ENCODE measurements around the gene CAMK1D.
A peak's percentile ranks its signal among the peaks of the same experiment; 100 is the strongest.

The CAMK1D gene

GRCh38 chr10:12645449-12645848 lies 296.1 kb downstream of the CAMK1D start:
- no peak for TF ChIP-seq CTCF (IDR thresholded peaks at IDR 0.05; ENCODE audit: low read depth, low read length)
- no peak overlapping the region for H3K4me3 ChIP-seq (ENCODE audit: low read depth, low read length)
- no peak for DNase-seq (ENCODE audit: low read depth, low spot score)
- in situ Hi-C loops (cut with HindIII; ENCODE audit: low sequenced_read_pairs) = no loop called here

- H3K4me3 ChIP-seq (ENCODE audit: low read depth, low read length) = no peak overlapping the region
- DNase-seq (ENCODE audit: low read depth, low spot score) = no peak
- in situ Hi-C loops (cut with HindIII; ENCODE audit: low sequenced_read_pairs) = no loop called here
- TF ChIP-seq CTCF (IDR thresholded peaks at IDR 0.05; ENCODE audit: low read depth, low read length) = no peak
Observed at GRCh38 chr10:12649012-12649584, 299.8 kb downstream of the CAMK1D start.

- H3K4me3 ChIP-seq (ENCODE audit: low read depth, low read length) = no peak overlapping the region
- in situ Hi-C loops (cut with HindIII; ENCODE audit: low sequenced_read_pairs) = loop anchor here (25.0 kb wide), 1 partner anchor 388 kb away; no protein-coding TSS in a partner anchor
- no peak for DNase-seq (ENCODE audit: low read depth, low spot score)
- no peak for TF ChIP-seq CTCF (IDR thresholded peaks at IDR 0.05; ENCODE audit: low read depth, low read length)
Observed at GRCh38 chr10:12650122-12650521, 300.8 kb downstream of the CAMK1D start.

DNA sequence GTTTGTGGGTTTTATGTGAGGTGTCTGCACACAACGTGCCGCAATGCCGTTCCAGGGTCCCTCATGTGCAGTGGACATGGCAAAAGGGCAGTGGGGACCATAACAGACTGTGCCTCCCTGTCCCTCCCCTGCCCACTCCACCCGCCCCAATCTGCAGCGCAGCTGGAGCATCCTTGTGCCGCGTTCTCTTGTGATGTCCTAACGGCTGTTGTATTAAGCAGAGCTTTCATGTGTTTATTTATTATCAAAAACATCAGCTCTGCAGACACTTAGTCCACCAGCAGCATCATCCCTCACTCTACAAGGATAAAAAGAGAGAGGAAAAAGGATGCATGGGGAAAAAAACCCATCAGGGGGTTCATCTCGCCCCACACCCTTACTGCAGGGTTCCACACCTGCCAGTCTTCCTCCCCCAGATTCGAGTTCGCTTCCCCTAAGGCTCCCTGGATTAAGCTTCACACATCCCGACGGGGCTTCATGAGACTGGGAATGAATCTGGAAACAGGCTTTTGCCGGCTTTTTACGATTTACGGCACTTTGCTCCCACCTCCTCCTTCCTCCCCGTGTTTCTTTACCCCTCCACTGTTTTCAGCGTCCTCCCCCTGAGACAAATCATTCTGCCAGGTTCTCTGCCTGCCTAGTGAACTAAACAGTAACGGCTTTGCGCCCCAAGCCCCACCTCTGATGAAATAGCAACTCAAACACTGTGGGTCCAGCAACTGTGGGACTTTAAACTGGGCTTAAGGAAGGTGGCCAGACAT lies 301.4 kb downstream of the CAMK1D start:
- no peak for DNase-seq (ENCODE audit: low read depth, low spot score)
- no peak for TF ChIP-seq CTCF (IDR thresholded peaks at IDR 0.05; ENCODE audit: low read depth, low read length)
- H3K4me3 ChIP-seq (ENCODE audit: low read depth, low read length) = no peak overlapping the region
- in situ Hi-C loops (cut with HindIII; ENCODE audit: low sequenced_read_pairs) = loop anchor here (25.0 kb wide), 1 partner anchor 388 kb away; no protein-coding TSS in a partner anchor

- H3K4me3 ChIP-seq (ENCODE audit: low read depth, low read length) = no peak overlapping the region
- no peak for TF ChIP-seq CTCF (IDR thresholded peaks at IDR 0.05; ENCODE audit: low read depth, low read length)
- DNase-seq (ENCODE audit: low read depth, low spot score) = no peak
- in situ Hi-C loops (cut with HindIII; ENCODE audit: low sequenced_read_pairs) = loop anchor here (25.0 kb wide), 1 partner anchor 394 kb away; no protein-coding TSS in a partner anchor
Observed at GRCh38 chr10:12655940-12656339, 306.6 kb downstream of the CAMK1D start.

DNA sequence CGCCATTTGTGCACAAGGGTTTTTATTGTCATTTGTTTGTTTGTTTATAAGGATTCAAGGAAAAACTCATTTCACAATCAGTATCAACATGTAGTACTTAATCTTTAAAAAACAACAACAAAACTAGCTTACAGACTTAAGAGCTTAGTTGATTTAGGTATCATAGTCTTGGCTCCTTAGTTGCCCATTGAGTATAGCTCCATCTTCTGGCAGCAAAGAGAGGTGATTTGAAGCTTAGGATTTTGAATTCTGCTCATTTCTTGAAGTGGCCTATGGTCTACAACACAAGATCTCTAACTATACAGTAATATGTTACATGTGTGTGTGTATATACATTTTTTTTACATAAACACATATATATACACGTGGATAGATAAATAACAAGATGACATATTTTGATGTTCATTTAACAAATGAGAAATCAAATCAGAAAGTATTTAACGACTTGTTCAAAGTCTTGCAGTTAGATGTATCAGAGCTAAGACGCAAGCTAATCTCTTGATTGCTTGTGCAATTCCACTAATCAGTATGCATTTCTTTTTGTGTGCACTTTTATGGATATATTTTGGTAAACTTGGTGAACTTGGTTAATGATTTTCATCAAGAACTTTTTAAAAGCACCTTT lies 307.3 kb downstream of the CAMK1D start:
- in situ Hi-C loops (cut with HindIII; ENCODE audit: low sequenced_read_pairs) = loop anchor here (25.0 kb wide), 1 partner anchor 394 kb away; no protein-coding TSS in a partner anchor
- peak; percentile 75 for DNase-seq (ENCODE audit: low read depth, low spot score)
- no peak overlapping the region for H3K4me3 ChIP-seq (ENCODE audit: low read depth, low read length)
- TF ChIP-seq CTCF (IDR thresholded peaks at IDR 0.05; ENCODE audit: low read depth, low read length) = peak; percentile 79

Data from astrocyte of the spinal cord (primary cell).